ENCODE data around the gene FAM131B. TPM values are rescaled to one million over a fixed set of nuclear protein-coding genes. Genes with fewer than 3 reads are reported as not detected.

The FAM131B gene
- total RNA-seq, 1 experiment from 2014 or later = 25.3 TPM

GRCh38 chr7:143382791-143383641 lies 20.5 kb upstream of the FAM131B start:
- peak overlapping the region; percentile 7; the same call in 1 of the 2 replicates for H3K27ac Mint-ChIP-seq
- CTCF ChIA-PET = interaction anchor here (1.1 to 1.6 kb wide), 3 partner anchors 11 to 26 kb away, joined by 3 to 4 read pairs (median 4); partner anchors contain the start of gene EPHA1
- DNase-seq (ENCODE audit: low spot score) (no peak), ATAC-seq (no peak)
- POLR2A ChIA-PET = no interaction called here
- TF ChIP-seq, protein P1, sequence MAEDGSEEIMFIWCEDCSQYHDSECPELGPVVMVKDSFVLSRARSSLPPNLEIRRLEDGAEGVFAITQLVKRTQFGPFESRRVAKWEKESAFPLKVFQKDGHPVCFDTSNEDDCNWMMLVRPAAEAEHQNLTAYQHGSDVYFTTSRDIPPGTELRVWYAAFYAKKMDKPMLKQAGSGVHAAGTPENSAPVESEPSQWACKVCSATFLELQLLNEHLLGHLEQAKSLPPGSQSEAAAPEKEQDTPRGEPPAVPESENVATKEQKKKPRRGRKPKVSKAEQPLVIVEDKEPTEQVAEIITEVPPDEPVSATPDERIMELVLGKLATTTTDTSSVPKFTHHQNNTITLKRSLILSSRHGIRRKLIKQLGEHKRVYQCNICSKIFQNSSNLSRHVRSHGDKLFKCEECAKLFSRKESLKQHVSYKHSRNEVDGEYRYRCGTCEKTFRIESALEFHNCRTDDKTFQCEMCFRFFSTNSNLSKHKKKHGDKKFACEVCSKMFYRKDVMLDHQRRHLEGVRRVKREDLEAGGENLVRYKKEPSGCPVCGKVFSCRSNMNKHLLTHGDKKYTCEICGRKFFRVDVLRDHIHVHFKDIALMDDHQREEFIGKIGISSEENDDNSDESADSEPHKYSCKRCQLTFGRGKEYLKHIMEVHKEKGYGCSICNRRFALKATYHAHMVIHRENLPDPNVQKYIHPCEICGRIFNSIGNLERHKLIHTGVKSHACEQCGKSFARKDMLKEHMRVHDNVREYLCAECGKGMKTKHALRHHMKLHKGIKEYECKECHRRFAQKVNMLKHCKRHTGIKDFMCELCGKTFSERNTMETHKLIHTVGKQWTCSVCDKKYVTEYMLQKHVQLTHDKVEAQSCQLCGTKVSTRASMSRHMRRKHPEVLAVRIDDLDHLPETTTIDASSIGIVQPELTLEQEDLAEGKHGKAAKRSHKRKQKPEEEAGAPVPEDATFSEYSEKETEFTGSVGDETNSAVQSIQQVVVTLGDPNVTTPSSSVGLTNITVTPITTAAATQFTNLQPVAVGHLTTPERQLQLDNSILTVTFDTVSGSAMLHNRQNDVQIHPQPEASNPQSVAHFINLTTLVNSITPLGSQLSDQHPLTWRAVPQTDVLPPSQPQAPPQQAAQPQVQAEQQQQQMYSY (CRISPR knock-in tag; IDR thresholded peaks at IDR 0.05) = peak; percentile 82
- no peak for TF ChIP-seq FOXP1 (CRISPR knock-in tag; IDR thresholded peaks at IDR 0.05; ENCODE audit: borderline replicate concordance)
- TF ChIP-seq, protein P2, sequence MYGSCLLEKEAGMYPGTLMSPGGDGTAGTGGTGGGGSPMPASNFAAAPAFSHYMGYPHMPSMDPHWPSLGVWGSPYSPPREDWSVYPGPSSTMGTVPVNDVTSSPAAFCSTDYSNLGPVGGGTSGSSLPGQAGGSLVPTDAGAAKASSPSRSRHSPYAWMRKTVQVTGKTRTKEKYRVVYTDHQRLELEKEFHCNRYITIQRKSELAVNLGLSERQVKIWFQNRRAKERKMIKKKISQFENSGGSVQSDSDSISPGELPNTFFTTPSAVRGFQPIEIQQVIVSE (CRISPR knock-in tag; IDR thresholded peaks at IDR 0.05; ENCODE audit: borderline replicate concordance) = no peak
- TF ChIP-seq AR (CRISPR knock-in tag; IDR thresholded peaks at IDR 0.05) = 0 out of 2 replicates have a peak, but pooled peaks have one; percentile 35
- TF ChIP-seq ESRRA (CRISPR knock-in tag; IDR thresholded peaks at IDR 0.05; ENCODE audit: borderline replicate concordance) = no peak
- no peak for TF ChIP-seq EMX1 (CRISPR knock-in tag; IDR thresholded peaks at IDR 0.05)
- no peaks in the 10 kb centered on the region for H3K9me3 Mint-ChIP-seq
- no peaks in the 10 kb centered on the region for H3K27me3 Mint-ChIP-seq (ENCODE audit: low read depth)
- peaks cover 7% of the 10 kb centered on the region for H3K36me3 Mint-ChIP-seq
- peak overlapping the region; percentile 72 for H3K4me3 Mint-ChIP-seq
- H3K4me1 Mint-ChIP-seq = peaks cover 31% of the 10 kb centered on the region

DNA sequence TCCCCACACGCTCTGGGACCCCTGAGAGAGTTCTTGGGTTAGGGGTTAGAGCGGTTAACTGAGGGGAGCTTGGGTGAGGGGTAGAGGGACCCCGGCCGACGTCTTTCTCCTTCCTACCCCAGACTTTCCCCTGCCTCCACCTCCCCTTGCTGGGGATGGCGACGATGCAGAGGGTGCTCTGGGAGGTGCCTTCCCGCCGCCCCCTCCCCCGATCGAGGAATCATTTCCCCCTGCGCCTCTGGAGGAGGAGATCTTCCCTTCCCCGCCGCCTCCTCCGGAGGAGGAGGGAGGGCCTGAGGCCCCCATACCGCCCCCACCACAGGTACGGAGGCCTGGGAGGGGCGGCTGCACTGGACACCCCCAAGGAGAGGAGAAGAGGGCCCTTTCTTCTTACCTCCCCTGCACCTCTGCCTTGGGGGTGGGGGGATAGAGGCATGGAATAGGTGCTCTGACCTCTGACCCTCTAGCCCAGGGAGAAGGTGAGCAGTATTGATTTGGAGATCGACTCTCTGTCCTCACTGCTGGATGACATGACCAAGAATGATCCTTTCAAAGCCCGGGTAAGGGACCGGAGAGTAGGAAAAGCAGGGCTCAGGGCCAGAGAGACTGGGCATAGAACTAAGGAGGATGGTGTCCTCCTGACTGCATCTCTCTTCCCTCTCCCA lies 19.7 kb upstream of the FAM131B start:
- POLR2A ChIA-PET = interaction anchor here (0.7 kb wide), 2 partner anchors 9 to 12 kb away, joined by 3 read pairs; no protein-coding TSS in a partner anchor
- Mint-ChIP-seq H3K27ac (no peak overlapping the region), H3K27me3 (ENCODE audit: low read depth) (no peaks in the 10 kb centered on the region)
- TF ChIP-seq ZNF263 (CRISPR knock-in tag; IDR thresholded peaks at IDR 0.05; ENCODE audit: low read depth) (no peak), KAT7 (CRISPR knock-in tag; IDR thresholded peaks at IDR 0.05; ENCODE audit: borderline replicate concordance) (no peak), ZNF396 (CRISPR knock-in tag; IDR thresholded peaks at IDR 0.05; ENCODE audit: borderline replicate concordance) (no peak), ZNF512 (CRISPR knock-in tag; IDR thresholded peaks at IDR 0.05; ENCODE audit: borderline replicate concordance) (no peak), NR1H2 (CRISPR knock-in tag; IDR thresholded peaks at IDR 0.05) (no peak), ZNF317 (CRISPR knock-in tag; IDR thresholded peaks at IDR 0.05; ENCODE audit: borderline replicate concordance, low read depth) (no peak)
- TF ChIP-seq, protein P3, sequence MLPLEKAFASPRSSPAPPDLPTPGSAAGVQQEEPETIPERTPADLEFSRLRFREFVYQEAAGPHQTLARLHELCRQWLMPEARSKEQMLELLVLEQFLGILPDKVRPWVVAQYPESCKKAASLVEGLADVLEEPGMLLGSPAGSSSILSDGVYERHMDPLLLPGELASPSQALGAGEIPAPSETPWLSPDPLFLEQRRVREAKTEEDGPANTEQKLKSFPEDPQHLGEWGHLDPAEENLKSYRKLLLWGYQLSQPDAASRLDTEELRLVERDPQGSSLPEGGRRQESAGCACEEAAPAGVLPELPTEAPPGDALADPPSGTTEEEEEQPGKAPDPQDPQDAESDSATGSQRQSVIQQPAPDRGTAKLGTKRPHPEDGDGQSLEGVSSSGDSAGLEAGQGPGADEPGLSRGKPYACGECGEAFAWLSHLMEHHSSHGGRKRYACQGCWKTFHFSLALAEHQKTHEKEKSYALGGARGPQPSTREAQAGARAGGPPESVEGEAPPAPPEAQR (CRISPR knock-in tag; IDR thresholded peaks at IDR 0.05) = no peak
- TF ChIP-seq, protein P4, sequence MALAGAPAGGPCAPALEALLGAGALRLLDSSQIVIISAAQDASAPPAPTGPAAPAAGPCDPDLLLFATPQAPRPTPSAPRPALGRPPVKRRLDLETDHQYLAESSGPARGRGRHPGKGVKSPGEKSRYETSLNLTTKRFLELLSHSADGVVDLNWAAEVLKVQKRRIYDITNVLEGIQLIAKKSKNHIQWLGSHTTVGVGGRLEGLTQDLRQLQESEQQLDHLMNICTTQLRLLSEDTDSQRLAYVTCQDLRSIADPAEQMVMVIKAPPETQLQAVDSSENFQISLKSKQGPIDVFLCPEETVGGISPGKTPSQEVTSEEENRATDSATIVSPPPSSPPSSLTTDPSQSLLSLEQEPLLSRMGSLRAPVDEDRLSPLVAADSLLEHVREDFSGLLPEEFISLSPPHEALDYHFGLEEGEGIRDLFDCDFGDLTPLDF (CRISPR knock-in tag; IDR thresholded peaks at IDR 0.05) = no peak
- TF ChIP-seq, protein P5, sequence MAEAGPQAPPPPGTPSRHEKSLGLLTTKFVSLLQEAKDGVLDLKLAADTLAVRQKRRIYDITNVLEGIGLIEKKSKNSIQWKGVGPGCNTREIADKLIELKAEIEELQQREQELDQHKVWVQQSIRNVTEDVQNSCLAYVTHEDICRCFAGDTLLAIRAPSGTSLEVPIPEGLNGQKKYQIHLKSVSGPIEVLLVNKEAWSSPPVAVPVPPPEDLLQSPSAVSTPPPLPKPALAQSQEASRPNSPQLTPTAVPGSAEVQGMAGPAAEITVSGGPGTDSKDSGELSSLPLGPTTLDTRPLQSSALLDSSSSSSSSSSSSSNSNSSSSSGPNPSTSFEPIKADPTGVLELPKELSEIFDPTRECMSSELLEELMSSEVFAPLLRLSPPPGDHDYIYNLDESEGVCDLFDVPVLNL (CRISPR knock-in tag; IDR thresholded peaks at IDR 0.05; ENCODE audit: borderline replicate concordance, low read depth) = no peak

More for the DNA sequence above, 19.7 kb upstream of the FAM131B start:
- CTCF ChIA-PET = interaction anchor here (0.8 to 1.1 kb wide), 4 partner anchors 10 to 35 kb away, joined by 3 to 6 read pairs (median 4); partner anchors contain the start of gene EPHA1
- DNase-seq (ENCODE audit: low spot score) = no peak
- Mint-ChIP-seq H3K9me3 (no peaks in the 10 kb centered on the region), H3K4me1 (peaks cover 28% of the 10 kb centered on the region), H3K4me3 (peak overlapping the region; percentile 72), H3K36me3 (peaks cover 5% of the 10 kb centered on the region)
- no peak for ATAC-seq
